Measurements from ENCODE around the gene DPYD. TPM values are rescaled to one million over a fixed set of nuclear protein-coding genes. Genes with fewer than 3 reads are reported as not detected.
A peak's percentile ranks its signal among the peaks of the same experiment; 100 is the strongest.
"Not testable (repeated sequence)": the region's sequence is repeated elsewhere in the genome, so short reads cannot be mapped to it uniquely, and the experiment has no call there.

DPYD gene
- total RNA-seq, 1 donor from 2014 or later, result 9.2 TPM

GRCh38 chr1:97245682-97246081, 675.2 kb downstream of the DPYD start:
- peak overlapping the region; percentile 8 for H3K27ac ChIP-seq (replicated peaks)
- peaks cover 30% of the 10 kb centered on the region for H3K4me1 ChIP-seq
- H3K4me3 ChIP-seq, result no peak overlapping the region
- H3K36me3 ChIP-seq, result peaks cover under 1% of the 10 kb centered on the region
- H3K9me3 ChIP-seq (replicated peaks), result peaks cover 5% of the 10 kb centered on the region
- TF ChIP-seq CTCF (IDR thresholded peaks at IDR 0.05; ENCODE audit: borderline replicate concordance), result no peak
- intact Hi-C loops (cut with micrococcal nuclease), result no loop called here
- no peaks in the 10 kb centered on the region for H3K27me3 ChIP-seq (ENCODE audit: low read depth)
- no peak for DNase-seq

GRCh38 chr1:97245026-97245425, 675.8 kb downstream of the DPYD start:
- no peaks in the 10 kb centered on the region for H3K36me3 ChIP-seq
- TF ChIP-seq CTCF (IDR thresholded peaks at IDR 0.05; ENCODE audit: borderline replicate concordance), result no peak
- H3K27ac ChIP-seq (replicated peaks), result no peak overlapping the region
- DNase-seq, result no peak
- H3K9me3 ChIP-seq (replicated peaks), result peaks cover 5% of the 10 kb centered on the region
- H3K4me3 ChIP-seq, result no peak overlapping the region
- H3K4me1 ChIP-seq, result peaks cover 30% of the 10 kb centered on the region
- no peaks in the 10 kb centered on the region for H3K27me3 ChIP-seq (ENCODE audit: low read depth)
- intact Hi-C loops (cut with micrococcal nuclease), result no loop called here

GRCh38 chr1:97243973-97244560, 676.8 kb downstream of the DPYD start:
- Histone ChIP-seq H3K27me3 (ENCODE audit: low read depth) (no peaks in the 10 kb centered on the region), H3K4me3 (no peak overlapping the region), H3K27ac (replicated peaks) (no peak overlapping the region), H3K4me1 (peaks cover 30% of the 10 kb centered on the region), H3K9me3 (replicated peaks) (peaks cover 5% of the 10 kb centered on the region), H3K36me3 (no peaks in the 10 kb centered on the region)
- DNase-seq, result no peak
- TF ChIP-seq CTCF (IDR thresholded peaks at IDR 0.05; ENCODE audit: borderline replicate concordance), result peak; percentile 64
- intact Hi-C loops (cut with micrococcal nuclease), result no loop called here

GRCh38 chr1:97238816-97239215, 682.0 kb downstream of the DPYD start:
- no peak overlapping the region for H3K27ac ChIP-seq (replicated peaks)
- H3K4me1 ChIP-seq, result no peaks in the 10 kb centered on the region
- intact Hi-C loops (cut with micrococcal nuclease), result no loop called here
- no peak for TF ChIP-seq CTCF (IDR thresholded peaks at IDR 0.05; ENCODE audit: borderline replicate concordance)
- H3K36me3 ChIP-seq, result peaks cover 10% of the 10 kb centered on the region
- no peaks in the 10 kb centered on the region for H3K27me3 ChIP-seq (ENCODE audit: low read depth)
- DNase-seq, result no peak
- H3K4me3 ChIP-seq, result no peak overlapping the region
- H3K9me3 ChIP-seq (replicated peaks), result no peaks in the 10 kb centered on the region

- H3K9me3 ChIP-seq (replicated peaks); H3K27ac ChIP-seq (replicated peaks); H3K4me3 ChIP-seq; intact Hi-C loops (cut with micrococcal nuclease); H3K4me1 ChIP-seq; DNase-seq; H3K27me3 ChIP-seq (ENCODE audit: low read depth): not testable (repeated sequence)
- peaks cover 34% of the 10 kb centered on the region for H3K36me3 ChIP-seq
These were observed 689.5 kb downstream of the DPYD start for GRCh38 chr1:97231354-97231753.

- TF ChIP-seq CTCF (IDR thresholded peaks at IDR 0.05; ENCODE audit: borderline replicate concordance), result no peak
- Histone ChIP-seq H3K36me3 (no peaks in the 10 kb centered on the region), H3K9me3 (replicated peaks) (no peaks in the 10 kb centered on the region), H3K4me3 (no peak overlapping the region), H3K27ac (replicated peaks) (no peak overlapping the region), H3K27me3 (ENCODE audit: low read depth) (no peaks in the 10 kb centered on the region), H3K4me1 (no peaks in the 10 kb centered on the region)
- intact Hi-C loops (cut with micrococcal nuclease), result no loop called here
- no peak for DNase-seq
These were observed 708.2 kb downstream of the DPYD start for GRCh38 chr1:97212671-97213070.
